ENCODE measurements around the gene MAP4K1.
A peak's percentile ranks its signal among the peaks of the same experiment; 100 is the strongest.
"Not testable (repeated sequence)": the region's sequence is repeated elsewhere in the genome, so short reads cannot be mapped to it uniquely, and the experiment has no call there.

The MAP4K1 gene

DNA sequence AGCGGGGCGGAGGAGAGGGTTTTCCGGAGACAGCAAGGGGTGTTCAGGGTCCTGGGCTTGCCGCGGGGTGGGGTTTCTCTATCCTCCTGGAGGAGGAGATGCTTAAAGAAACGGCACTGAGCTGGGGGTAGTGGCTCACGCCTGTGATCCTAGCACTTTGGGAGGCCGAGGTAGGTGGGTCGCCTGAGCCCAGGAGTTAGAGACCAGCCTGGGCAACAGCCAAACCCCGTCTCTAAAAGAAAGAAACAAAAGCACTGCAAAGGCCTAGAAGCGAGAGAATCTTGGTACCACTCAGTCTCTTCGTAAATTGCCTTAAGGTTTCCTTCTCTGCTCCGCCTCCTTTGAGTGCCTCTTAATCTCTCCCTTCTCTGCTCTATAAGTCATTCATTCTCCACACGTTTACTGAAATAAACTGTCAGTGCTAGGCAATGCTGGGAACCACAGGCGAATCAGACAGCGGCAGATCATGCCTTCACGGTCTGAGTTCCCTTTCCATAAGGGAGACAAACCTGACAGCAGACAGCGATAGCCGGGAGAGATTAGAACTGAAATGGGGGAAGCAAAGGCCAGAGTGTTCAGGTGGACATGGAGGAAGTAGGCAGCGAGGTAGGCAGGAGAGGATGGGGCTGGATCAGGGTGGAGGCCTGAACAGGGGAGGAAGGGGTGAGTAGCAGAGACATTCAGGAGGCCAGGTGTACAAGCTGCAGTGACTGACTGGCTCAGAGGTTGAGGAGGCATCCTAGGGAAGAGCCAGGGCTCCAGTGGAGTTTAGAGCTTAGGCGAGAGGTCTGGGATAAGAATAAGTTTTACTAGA lies 1.8 kb upstream of the MAP4K1 start:
- no peak for DNase-seq

DNA sequence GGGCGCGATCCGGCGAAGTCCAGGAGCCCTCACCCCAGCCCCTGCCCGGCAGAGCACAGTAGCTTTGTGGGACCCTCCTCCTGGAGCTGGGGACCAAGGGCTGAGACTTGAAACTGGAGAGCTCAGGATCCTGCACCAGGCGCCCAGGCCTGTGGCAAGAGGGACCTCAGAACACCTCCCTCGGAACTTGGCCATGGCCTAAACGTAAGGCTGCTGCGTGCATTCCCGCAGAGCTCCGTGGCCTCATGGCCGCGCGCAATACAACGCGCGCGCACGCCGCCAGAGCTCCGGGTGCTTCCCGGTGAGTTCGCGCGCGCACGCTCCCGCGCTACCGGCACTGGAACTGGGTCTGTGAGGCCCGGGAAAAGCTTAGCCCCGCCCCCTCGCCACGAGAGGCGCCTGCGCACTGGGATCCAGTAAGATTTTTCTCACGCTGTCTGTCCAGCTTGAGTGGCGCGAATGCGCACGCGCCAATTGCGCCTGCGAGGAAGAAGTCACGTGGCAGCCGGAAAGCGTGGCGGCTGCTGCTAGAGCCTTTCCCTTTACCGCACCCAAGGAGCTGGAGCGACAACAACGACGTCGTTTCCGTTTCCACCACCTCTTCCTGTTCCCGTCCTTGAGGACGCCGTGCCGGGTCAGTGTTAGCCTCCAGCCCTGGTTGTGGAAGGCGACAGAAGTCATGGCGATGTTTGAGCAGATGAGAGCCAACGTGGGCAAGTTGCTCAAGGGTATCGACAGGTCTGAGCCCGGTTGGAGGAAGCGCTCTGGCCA lies 1.0 kb upstream of the MAP4K1 start, which contains the start of gene EIF3K:
TSS of gene EIF3K (plus strand) at position 599 of the 771 bp plus-strand sequence. CDS start at position 680, 81 bp downstream.
- peak; percentile 98 for DNase-seq

DNA sequence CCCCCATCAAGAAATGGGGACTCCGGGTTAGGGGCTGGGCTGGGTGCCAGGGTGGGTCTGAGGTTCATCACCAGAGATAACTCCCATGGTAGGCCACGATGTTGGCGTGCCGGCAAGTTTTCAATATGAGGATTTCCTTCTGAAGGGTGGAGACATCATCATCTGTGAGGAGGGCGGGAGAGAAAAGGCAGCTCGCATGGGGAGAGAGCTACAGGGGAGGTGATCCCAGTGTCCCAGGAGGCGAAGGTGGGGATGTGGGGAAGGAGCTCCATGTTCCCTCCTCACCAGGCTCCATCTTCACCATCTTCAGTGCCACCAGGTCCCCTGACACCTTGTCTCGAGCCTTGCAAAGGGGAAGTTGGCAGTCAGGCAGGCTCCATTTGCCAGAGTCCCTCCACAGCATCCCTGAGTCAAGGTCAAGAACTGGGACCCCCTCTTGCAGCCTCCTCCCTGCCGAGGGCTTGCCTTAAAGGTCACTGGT lies 430 bp downstream of the MAP4K1 start:
- DNase-seq, result no peak

GRCh38 chr19:38616265-38616664 lies 1.5 kb downstream of the MAP4K1 start:
- no peak for DNase-seq

- DNase-seq, result no peak
Observed at GRCh38 chr19:38615007-38615581, 2.7 kb downstream of the MAP4K1 start.

- DNase-seq, result no peak
Observed at GRCh38 chr19:38614289-38614688, 3.5 kb downstream of the MAP4K1 start.

DNA sequence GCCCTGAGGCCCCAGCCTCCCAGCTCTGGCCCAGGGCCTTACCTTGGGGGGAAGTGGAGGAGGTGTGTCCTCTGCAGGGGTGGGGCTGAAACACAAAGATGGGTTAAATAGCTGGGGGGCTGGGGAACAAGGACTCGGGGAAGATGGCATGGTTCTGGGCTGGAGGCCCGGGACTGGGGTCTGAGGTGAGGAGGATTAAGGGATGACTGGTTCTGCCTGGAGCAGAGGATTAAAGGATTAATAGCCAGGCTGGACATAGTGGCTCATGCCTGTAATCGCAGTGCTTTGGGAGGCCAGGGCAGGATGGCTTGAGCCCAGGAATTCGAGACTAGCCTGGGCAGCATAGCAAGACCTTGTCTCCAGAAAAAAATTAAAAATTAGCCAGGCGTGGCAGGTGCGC lies 11.6 kb downstream of the MAP4K1 start:
- no peak for DNase-seq

GRCh38 chr19:38602856-38603255 lies 14.9 kb downstream of the MAP4K1 start:
- not testable (repeated sequence) for DNase-seq

DNA sequence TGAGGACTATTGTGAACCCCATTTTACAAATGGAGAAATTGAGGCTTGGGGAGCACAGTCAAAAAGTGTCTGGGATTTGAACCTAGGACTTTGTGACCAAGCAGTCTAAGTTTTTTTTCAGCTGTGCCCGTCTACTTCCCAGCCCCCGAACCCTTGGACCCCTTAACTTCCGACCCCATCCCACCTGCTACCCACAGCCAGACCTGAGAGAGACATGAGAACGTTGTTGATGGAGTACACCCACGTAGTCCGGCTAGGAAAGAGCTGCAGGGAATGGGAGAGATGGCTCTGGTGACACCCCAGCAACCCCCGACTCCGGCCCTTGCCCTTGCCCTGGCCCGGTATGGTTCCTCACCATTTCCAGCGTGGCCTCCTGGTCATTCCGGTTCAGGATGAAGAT lies 18.0 kb downstream of the MAP4K1 start:
- DNase-seq, result no peak

DNA sequence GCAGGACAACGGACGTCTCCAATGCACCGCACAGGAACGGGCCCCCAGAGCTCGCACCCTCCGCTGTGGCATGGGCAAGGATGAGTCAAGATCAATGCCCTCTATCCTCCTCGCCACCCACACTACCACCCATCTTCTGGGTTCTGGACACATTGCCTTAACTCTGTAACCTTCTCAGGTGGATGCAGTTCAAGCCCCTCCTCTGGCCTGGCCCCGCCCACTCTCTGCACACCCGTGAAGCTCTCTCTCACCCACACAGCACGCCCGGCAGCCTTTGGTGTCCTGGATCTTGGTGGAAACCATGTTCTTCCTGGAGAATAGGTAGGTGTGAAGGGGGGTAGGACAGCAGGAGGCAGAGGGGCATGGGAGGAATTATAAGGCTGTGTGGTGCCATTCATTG lies 20.7 kb downstream of the MAP4K1 start:
- no peak for DNase-seq

GRCh38 chr19:38596057-38596981 lies 21.4 kb downstream of the MAP4K1 start:
- no peak for DNase-seq

GRCh38 chr19:38592940-38593339 lies 24.8 kb downstream of the MAP4K1 start:
- no peak for DNase-seq

GRCh38 chr19:38588041-38588440 lies 29.7 kb downstream of the MAP4K1 start:
- DNase-seq, result no peak

DNA sequence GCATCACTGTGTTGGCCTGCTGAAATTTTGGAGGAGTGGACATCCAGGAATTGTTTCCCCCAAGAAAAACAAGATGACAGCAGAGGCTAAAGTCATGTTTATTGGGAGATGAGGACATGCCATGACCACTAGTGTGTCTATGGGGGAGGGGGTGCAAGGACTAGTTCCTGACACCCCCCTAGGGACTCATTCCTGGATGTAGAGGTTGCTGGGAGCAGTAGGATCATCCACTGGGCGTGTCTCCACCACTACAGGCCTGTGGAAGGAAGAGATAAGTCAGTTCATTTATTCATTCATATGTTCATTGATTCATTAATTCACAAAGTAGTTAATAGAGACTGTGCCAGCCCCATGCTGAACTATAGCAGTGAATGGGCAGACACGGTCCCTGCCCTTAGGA lies 30.2 kb downstream of the MAP4K1 start:
- no peak for DNase-seq

DNA sequence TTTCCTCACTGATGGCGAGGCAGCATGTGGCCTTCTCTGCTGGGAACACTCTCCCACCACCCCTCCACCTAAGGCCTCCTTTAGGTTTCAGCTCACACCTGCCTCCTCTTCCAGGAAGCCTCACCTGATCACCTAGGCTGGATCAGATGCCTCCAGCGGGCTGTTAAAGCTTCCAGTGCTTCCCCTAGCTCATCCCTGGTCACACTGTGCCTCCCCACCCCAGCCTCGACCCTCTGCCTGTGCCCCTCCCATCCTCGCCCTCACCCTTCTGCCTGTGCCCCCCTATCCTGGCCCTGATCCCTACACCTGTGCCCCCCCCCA lies 33.8 kb downstream of the MAP4K1 start:
- no peak for DNase-seq

DNA sequence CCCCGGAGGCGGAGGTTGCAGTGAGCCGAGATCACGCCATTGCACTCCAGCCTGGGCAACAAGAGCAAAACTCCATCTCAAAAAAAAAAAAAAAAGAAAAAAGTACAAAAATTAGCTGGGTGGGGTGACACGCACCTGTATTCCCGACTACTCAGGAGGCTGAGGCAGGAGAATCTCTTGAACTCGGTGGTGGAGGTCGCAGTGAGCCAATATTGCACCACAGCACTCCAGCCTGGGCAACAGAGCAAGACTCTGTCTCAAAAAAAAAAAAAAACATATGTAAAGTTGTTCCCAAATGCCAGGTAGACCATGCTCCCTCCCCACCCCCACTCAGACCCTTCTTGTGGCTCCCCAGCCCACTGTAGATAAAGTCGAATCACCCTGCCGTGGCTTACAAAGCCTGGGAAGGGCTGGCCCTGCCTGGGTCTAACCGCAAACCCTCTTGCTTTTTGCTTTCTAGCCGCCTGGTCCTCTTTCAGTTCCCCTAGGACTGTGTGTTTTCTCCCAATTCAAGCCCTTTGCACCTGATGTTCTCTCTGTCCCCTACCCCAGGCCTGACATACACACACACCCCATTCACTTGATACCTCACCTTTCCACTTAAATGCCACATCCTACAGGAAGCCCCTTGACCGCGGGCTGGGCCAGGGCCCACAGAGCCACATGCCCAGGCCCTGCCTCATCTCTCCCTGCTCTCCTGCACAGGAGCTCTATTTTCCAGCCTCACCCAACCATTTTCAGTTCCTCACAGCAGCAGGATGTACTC lies 34.4 kb downstream of the MAP4K1 start:
- no peak for DNase-seq

- DNase-seq, result no peak
Observed at GRCh38 chr19:38580080-38580479, 37.7 kb downstream of the MAP4K1 start.

- not testable (repeated sequence) for DNase-seq
Observed at GRCh38 chr19:38579304-38579703, 38.4 kb downstream of the MAP4K1 start.

GRCh38 chr19:38577826-38578225 lies 39.9 kb downstream of the MAP4K1 start:
- no peak for DNase-seq

DNA sequence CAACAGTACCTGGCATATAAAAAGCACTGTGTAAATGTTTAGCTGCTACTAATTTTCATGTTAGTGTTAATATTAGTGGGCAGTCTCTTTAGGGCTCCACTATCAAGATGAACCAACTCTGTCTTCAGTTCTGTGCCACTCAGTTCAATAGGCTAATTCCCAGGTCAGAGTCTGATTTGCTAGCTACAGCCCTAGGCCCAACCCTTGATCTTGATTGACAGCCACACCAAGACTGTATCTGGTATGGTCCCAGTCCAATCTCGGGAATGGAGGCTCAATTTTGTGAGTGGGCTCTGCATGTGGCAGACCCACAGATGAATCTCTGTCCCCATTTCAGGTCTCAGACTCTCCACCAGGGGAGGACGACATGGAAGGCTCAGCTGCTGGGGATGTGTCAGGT lies 46.1 kb downstream of the MAP4K1 start:
- no peak for DNase-seq

DNA sequence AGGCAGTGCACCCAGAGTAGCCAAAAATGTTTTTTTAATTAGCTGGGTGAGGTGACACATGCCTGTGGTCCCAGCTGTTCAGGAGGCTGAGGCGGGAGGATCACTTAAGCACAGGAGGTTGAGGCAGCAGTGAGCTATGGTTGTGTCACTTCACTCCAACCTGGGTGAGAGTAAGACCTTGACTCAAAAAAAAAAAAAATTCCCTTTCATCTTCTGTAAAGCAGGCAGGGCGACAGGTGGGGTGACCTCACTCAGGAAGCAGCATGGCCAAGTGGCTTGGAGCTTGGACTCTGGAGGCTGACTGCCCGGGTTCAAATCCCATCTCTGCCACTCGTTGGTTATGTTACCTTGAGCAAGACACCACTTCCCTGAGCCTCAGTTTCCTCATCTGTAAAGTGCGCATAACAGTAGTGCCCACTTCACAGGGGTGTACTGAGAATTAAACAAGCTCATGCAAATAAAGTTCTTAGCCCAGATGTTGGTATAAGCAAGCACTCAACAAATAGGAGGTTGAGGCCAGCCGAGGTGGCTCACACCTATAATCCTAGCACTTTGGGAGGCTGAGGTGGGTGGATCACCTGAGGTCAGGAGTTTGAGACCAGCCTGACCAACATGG lies 48.3 kb downstream of the MAP4K1 start:
- DNase-seq, result no peak

Measured in NCI-H1694 (cell line).